Measurements from ENCODE around the gene PRKCB.

The PRKCB gene

DNA sequence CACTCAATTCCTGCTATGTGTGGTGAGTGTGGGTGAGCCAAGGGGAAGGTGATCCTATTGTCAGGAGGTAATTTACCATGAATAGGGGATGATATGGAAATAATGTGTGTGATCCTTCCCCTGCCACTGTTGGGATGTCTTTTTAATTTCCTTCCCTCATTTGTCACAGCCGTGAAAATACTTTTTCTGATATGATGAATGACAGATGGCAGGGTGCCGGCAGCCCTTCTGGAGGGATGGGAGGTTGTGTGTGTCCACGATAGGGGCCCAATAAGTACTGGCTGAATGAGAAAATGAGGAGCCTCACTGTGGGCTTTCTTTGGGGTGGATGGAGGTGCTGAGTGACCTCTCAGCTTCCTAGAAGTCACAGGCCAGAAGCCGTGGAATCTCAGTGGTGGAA lies 109.5 kb downstream of the PRKCB start:
- no peak for DNase-seq (ENCODE audit: low read depth, low spot score)
- POLR2A ChIA-PET: no interaction called here
- CTCF ChIA-PET: no interaction called here
- TF ChIP-seq, protein P1, sequence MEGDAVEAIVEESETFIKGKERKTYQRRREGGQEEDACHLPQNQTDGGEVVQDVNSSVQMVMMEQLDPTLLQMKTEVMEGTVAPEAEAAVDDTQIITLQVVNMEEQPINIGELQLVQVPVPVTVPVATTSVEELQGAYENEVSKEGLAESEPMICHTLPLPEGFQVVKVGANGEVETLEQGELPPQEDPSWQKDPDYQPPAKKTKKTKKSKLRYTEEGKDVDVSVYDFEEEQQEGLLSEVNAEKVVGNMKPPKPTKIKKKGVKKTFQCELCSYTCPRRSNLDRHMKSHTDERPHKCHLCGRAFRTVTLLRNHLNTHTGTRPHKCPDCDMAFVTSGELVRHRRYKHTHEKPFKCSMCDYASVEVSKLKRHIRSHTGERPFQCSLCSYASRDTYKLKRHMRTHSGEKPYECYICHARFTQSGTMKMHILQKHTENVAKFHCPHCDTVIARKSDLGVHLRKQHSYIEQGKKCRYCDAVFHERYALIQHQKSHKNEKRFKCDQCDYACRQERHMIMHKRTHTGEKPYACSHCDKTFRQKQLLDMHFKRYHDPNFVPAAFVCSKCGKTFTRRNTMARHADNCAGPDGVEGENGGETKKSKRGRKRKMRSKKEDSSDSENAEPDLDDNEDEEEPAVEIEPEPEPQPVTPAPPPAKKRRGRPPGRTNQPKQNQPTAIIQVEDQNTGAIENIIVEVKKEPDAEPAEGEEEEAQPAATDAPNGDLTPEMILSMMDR (IDR thresholded peaks at IDR 0.05; ENCODE audit: insufficient read depth, low read length, missing control alignments): no peak
- no peak overlapping the region for H3K4me3 ChIP-seq (ENCODE audit: low read depth, low read length)

DNA sequence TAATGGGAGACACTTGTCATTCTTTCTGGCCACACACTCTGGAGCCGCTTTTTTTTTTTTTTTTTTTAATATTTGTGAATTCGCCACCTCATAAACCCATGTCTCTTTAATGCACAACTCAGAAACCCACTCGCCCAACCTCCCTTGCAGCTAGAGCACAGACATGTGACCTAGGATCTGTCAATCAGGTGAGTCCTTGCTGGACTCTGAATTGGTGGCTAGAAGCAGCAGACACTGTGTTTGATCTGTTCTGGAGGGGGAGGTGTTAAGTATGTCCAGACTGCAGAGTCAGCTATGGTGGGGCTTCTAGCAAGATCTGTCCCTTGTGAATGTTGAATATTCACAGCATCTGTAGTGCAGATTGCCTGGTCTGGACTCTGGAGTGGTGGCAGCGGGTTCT lies 112.1 kb downstream of the PRKCB start:
- no peak for DNase-seq (ENCODE audit: low read depth, low spot score)
- TF ChIP-seq, protein P1 (IDR thresholded peaks at IDR 0.05; ENCODE audit: insufficient read depth, low read length, missing control alignments): no peak
- CTCF ChIA-PET: no interaction called here
- H3K4me3 ChIP-seq (ENCODE audit: low read depth, low read length): no peak overlapping the region
- POLR2A ChIA-PET: no interaction called here

DNA sequence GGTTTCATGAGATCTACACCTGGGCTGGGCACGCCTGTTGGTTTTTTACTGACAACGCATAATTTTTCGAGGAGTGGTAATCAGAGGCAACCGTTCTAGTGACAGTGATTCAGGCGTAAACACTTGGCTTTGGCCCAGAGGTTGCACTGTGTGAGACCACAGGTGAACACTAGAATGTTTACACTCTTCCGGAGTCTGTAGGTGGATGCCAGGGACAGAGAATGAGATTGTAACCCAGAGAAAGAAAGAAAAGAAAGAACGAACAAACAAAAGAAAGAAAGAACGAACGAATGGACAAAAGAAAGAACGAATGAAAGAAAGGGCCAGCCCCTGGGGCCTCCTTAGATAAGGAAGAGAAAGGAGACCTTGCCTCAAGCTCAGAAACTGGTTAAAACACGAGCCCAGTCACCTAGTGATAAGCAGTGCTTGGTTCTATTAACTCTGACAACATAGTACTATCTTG lies 113.2 kb downstream of the PRKCB start:
- no peak for DNase-seq (ENCODE audit: low read depth, low spot score)
- CTCF ChIA-PET: no interaction called here
- H3K4me3 ChIP-seq (ENCODE audit: low read depth, low read length): no peak overlapping the region
- POLR2A ChIA-PET: no interaction called here
- TF ChIP-seq, protein P1 (IDR thresholded peaks at IDR 0.05; ENCODE audit: insufficient read depth, low read length, missing control alignments): no peak

DNA sequence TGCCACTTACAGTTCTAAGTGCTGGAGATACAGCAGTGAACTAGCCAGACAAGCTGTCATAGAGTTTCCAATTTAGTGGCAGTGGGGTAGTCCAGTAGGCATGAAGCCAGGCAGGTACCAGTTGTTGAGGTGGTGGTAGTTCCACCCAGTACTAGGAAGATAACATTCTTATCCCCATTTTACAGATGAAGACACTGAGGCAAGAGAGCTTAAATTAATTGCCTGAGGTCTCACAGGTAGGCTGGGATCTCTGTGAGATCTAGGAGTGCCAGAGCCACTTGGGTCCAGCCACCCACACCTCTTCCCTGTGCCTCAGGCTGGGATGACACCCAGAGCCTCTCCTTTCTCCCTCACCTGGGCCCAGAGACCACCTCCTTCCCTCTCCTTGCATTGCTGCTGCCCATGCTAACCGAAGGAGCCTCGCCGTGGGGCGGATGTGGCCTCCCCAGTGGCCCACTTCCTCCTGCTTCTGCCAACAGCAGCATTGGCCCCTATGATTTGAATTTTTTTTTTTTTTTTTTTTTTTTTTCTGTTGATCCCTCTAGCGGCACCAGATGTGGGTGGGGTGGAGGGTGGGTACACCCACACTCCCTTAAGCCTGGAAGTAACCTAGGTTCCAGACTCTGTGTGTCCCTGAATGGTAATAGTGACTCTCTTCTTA lies 114.0 kb downstream of the PRKCB start:
- POLR2A ChIA-PET: no interaction called here
- CTCF ChIA-PET: no interaction called here
- no peak overlapping the region for H3K4me3 ChIP-seq (ENCODE audit: low read depth, low read length)
- DNase-seq (ENCODE audit: low read depth, low spot score): no peak
- TF ChIP-seq, protein P1 (IDR thresholded peaks at IDR 0.05; ENCODE audit: insufficient read depth, low read length, missing control alignments): no peak

DNA sequence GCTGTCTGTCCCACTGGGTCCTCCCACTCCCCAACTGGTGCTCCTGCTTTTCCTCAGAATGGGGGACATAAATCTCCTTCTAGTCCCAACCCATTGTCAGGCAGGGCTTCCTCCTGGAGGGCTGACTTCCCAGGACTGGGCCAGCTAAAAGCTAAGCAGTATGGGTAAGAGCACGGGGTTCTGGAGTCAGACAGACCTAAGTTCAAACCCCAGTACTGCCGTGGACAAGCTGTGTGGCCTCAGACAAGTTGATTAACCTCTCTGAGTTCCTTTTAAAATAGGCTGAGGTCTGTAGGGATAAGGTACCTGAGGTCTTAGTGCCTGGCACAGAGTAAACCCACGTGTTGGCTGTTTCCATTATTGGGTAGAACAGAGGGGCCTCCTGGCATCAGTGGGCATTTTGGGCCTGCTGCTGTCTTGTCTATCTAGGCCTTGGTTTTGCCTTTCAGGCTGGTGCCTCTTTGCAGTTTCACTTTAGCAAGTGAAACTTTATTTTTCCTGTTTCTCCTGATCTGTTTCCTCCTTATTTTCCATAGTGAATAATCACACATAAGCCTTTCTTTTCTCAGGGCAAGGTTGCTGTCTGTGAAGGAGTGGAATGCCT lies 114.6 kb downstream of the PRKCB start:
- ChIA-PET CTCF (no interaction called here), POLR2A (no interaction called here)
- DNase-seq (ENCODE audit: low read depth, low spot score): no peak
- H3K4me3 ChIP-seq (ENCODE audit: low read depth, low read length): no peak overlapping the region
- TF ChIP-seq, protein P1 (IDR thresholded peaks at IDR 0.05; ENCODE audit: insufficient read depth, low read length, missing control alignments): no peak

DNA sequence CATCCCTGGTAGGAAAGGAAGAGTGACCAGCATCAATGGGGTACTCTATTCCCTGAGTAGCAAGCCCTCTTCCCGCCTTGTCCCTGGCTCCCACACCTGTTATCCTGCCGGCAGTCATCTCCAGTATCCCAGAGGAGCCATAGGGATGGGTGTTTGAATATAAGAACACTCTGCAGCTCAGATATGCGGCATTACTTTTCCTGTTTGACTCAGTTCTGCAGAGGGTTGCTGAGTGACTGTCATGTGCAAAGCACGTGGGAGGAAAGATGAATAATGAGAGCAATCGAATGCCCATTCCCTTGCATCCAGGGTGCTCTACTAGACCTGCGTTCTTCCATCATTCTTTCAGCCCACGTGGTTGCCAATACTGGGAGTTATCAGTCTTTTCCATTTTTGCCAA lies 115.1 kb downstream of the PRKCB start:
- no peak for DNase-seq (ENCODE audit: low read depth, low spot score)
- no peak overlapping the region for H3K4me3 ChIP-seq (ENCODE audit: low read depth, low read length)

More for the DNA sequence above, 115.1 kb downstream of the PRKCB start:
- TF ChIP-seq, protein P1 (IDR thresholded peaks at IDR 0.05; ENCODE audit: insufficient read depth, low read length, missing control alignments): no peak
- POLR2A ChIA-PET: no interaction called here
- CTCF ChIA-PET: no interaction called here

All from AG04449 (cell line).